Right atrium auricular region (tissue), 2 donors: ENCODE results near the gene SOX6. TPM values are rescaled to one million over a fixed set of nuclear protein-coding genes. Genes with fewer than 3 reads are reported as not detected.

ENCODE experiments used
- DNase-seq: peaks from one replicate; pipeline ENCODE4 v3.0.0-alpha.2; 2019; ENCODE audit warnings: low spot score
- H3K27ac ChIP-seq, 2 donors: fragments of 200-600 bp; sonication (generic); 1 replicate in 1 of 2; 2 replicates in 1 of 2; pipeline ENCODE4 v1.5.1; 2016 to 2019
- H3K27me3 ChIP-seq, 2 donors: fragments of 200-600 bp; sonication (generic); one replicate each; pipeline versions ENCODE4 v1.5.1 to v1.6.0; 2017 to 2019
- H3K36me3 ChIP-seq: fragments of 200-600 bp; sonication (generic); one replicate; pipeline ENCODE4 v1.5.1; 2016
- H3K4me1 ChIP-seq, 2 donors: fragments of 200-600 bp; sonication (generic); one replicate each; pipeline versions ENCODE4 v1.5.1 to v1.6.0; 2017 to 2019
- H3K4me3 ChIP-seq, 2 donors: fragments of 200-600 bp; sonication (generic); 1 replicate in 1 of 2; 2 replicates in 1 of 2; pipeline ENCODE4 v1.5.1; 2017 to 2019; ENCODE audit warnings: mild to moderate bottlenecking in 1 of 2, moderate library complexity in 1 of 2
- H3K9me3 ChIP-seq, 2 donors: fragments of 200-600 bp; sonication (generic); one replicate each; pipeline ENCODE4 v1.5.1; 2019
- total RNA-seq, 2 donors: library from RNA; depleted of rRNA; stranded (reverse); fragments of >200 nt; gene quantifications; one replicate each; pipeline ENCODE4 v1.1.0, GENCODE V29; 2016
- TF ChIP-seq, protein P1 (sequence below), 2 donors: fragments of 200-600 bp; sonication (generic); IDR thresholded peaks; one replicate each; pipeline ENCODE4 v1.5.1; 2019; ENCODE audit warnings: antibody characterized with exemption in 2 of 2

SOX6 gene
- total RNA-seq, 2 donors from 2014 or later: 13.5 to 14.3 TPM

DNA sequence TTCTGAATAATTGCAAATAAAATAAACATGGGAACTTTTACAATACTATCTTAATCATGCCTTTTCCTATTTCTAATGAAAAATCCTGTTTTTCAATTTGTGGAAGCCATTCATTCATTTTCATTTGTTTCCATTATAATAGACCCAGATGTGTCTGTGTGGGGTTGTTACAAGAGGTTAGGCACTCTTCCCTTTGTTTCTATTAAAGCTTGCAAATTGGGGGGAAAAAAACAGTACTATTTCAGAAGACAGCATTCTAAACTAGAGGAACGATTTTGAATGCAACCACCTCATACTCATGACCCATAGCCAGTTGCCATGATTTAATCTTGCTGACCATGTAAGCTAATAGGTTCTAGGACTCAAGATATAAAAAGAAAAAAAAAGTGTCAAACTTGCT, 175.5 kb downstream of the SOX6 start:
- no peak for DNase-seq
- no peaks in the 10 kb centered on the region for H3K4me1 ChIP-seq
- no peaks in the 10 kb centered on the region for H3K36me3 ChIP-seq
- no peak overlapping the region for H3K27ac ChIP-seq
- no peaks in the 10 kb centered on the region for H3K9me3 ChIP-seq
- TF ChIP-seq, protein P1, sequence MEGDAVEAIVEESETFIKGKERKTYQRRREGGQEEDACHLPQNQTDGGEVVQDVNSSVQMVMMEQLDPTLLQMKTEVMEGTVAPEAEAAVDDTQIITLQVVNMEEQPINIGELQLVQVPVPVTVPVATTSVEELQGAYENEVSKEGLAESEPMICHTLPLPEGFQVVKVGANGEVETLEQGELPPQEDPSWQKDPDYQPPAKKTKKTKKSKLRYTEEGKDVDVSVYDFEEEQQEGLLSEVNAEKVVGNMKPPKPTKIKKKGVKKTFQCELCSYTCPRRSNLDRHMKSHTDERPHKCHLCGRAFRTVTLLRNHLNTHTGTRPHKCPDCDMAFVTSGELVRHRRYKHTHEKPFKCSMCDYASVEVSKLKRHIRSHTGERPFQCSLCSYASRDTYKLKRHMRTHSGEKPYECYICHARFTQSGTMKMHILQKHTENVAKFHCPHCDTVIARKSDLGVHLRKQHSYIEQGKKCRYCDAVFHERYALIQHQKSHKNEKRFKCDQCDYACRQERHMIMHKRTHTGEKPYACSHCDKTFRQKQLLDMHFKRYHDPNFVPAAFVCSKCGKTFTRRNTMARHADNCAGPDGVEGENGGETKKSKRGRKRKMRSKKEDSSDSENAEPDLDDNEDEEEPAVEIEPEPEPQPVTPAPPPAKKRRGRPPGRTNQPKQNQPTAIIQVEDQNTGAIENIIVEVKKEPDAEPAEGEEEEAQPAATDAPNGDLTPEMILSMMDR (IDR thresholded peaks at IDR 0.05): no peak
- H3K27me3 ChIP-seq: no peaks in the 10 kb centered on the region
- H3K4me3 ChIP-seq: no peak overlapping the region

DNA sequence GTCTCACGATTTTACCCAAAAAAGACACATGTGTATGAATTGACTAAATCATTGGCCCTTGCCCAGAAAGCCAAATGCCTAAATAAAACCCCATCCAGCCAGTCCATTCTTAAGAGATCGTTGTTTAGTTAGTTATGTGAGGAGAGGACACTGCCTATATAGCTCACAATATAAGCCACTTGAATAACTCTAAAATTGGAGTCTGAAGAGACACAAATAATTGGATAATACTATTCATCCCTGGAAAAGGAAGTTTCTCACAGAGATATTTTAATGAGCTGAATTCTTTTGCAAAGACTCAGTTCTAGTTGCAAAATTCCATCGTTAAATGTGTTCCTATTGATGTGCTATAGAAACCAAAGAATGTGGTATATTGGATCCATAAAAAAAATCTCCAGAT, 176.7 kb downstream of the SOX6 start:
- Histone ChIP-seq H3K27ac (no peak overlapping the region), H3K27me3 (no peaks in the 10 kb centered on the region), H3K9me3 (no peaks in the 10 kb centered on the region), H3K4me1 (no peaks in the 10 kb centered on the region), H3K36me3 (no peaks in the 10 kb centered on the region), H3K4me3 (no peak overlapping the region)
- DNase-seq: no peak
- TF ChIP-seq, protein P1 (IDR thresholded peaks at IDR 0.05): no peak

DNA sequence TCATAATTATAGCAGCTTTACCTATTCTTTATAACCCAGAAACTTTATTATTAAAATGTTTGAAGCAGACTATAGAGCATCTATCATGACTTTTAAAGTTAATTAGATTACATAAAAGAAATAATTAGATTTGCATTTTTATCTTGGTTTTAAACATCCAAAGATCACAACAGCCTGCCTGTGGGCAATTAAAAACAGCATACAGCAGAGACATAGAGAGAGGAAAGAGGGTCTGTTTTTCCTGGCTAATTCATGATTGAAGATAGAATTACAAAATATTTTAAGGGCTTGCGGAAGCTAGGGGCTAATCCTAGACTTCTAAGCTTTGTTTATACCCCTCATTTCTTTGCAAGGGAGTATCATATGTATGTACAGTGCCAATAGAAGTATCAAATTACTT, 178.1 kb downstream of the SOX6 start:
- Histone ChIP-seq H3K4me1 (no peaks in the 10 kb centered on the region), H3K4me3 (no peak overlapping the region), H3K36me3 (no peaks in the 10 kb centered on the region), H3K27ac (no peak overlapping the region), H3K9me3 (no peaks in the 10 kb centered on the region), H3K27me3 (no peaks in the 10 kb centered on the region)
- TF ChIP-seq, protein P1 (IDR thresholded peaks at IDR 0.05): no peak
- DNase-seq: no peak

DNA sequence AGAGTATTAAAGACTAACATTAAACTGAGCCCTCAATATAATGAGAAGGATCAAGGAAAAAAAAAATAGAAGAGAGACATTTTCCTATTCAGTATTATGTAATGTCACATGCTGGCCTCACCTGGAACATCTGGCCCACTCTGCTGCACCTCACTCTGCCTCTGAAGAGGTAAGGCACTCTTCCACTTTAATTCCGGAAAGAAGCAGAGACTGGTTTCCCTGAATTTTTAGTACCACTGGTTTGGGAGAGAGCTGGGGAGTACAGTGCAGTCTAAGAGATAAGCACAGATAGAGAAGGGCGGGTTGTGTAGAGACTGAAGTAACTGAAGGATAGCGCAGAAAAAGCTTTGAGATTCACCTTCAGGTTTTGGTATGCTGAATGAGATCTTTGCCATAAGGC, 178.7 kb downstream of the SOX6 start:
- TF ChIP-seq, protein P1 (IDR thresholded peaks at IDR 0.05): no peak
- Histone ChIP-seq H3K9me3 (no peaks in the 10 kb centered on the region), H3K27me3 (no peaks in the 10 kb centered on the region), H3K27ac (no peak overlapping the region), H3K36me3 (no peaks in the 10 kb centered on the region), H3K4me3 (no peak overlapping the region), H3K4me1 (no peaks in the 10 kb centered on the region)
- DNase-seq: no peak

DNA sequence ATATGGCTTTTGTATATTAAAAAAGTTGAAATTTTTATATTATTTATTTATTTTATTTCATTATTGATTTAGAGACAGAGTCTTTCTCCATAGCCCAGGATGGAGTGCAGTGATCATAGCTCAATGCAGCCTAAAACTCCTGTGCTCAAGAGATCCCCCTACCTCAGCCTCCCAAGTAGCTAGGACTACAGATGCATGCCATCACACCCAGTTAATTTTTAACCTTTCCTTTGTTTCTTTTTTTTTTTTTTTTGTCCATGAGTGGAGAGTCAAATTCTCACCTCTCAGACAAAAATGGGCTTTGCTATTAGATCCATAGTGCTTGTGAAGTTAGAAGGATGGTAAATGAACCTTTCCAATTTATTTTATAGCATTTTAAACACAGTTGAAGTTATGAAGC, 182.5 kb downstream of the SOX6 start:
- DNase-seq: no peak
- no peak overlapping the region for H3K27ac ChIP-seq
- no peaks in the 10 kb centered on the region for H3K36me3 ChIP-seq

DNA sequence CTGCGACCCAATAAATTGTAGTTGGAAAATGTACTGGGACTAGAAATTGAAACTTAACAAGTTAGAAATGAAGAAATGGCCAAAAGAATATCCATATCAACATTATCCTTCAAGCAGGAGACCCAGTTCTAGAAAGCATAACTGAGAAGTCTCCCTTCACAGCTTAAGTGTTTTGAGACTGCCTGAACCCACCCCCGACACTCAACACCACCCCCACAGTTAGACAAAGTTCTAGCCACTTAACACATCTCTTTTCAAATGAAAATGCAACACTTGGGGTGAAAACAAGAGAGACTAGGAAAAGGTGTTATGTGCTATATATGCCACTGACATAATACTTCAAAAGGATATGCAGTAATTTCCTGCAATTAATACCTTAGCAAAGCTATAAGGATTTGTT, 184.5 kb downstream of the SOX6 start:
- Histone ChIP-seq H3K9me3 (no peaks in the 10 kb centered on the region), H3K4me3 (no peak overlapping the region), H3K27ac (no peak overlapping the region), H3K27me3 (no peaks in the 10 kb centered on the region), H3K36me3 (no peaks in the 10 kb centered on the region), H3K4me1 (peaks cover 0 to 6% of the 10 kb centered on the region in 2 donors)
- TF ChIP-seq, protein P1 (IDR thresholded peaks at IDR 0.05): no peak
- DNase-seq: no peak

More for the DNA sequence above, 182.5 kb downstream of the SOX6 start:
- H3K9me3 ChIP-seq: no peaks in the 10 kb centered on the region
- peaks cover 0 to 6% of the 10 kb centered on the region in 2 donors for H3K4me1 ChIP-seq
- TF ChIP-seq, protein P1 (IDR thresholded peaks at IDR 0.05): no peak
- H3K27me3 ChIP-seq: no peaks in the 10 kb centered on the region
- H3K4me3 ChIP-seq: no peak overlapping the region
